Activated B cell treated with CpG ODN at 0.5 μM for 24 hours (primary cell): ENCODE data around the gene SLC17A9. TPM values are rescaled to one million over a fixed set of nuclear protein-coding genes. Genes with fewer than 3 reads are reported as not detected.

ENCODE experiments used
- ATAC-seq: fragments of 200-7000 bp; cut with Tn5 transposase; one replicate; pipeline ENCODE4 v1.10.0; 2021; ENCODE audit warnings: low read depth, mild to moderate bottlenecking, moderate library complexity
- CTCF ChIA-PET: fragments of 350-600 bp; sonication (Branson Sonifier 250); formaldehyde crosslinking; loops from one replicate; lab custom pipeline; 2021; ENCODE audit warnings: antibody characterized with exemption; lab: Charles Lee
- POLR2A ChIA-PET: fragments of 350-600 bp; sonication (Branson Sonifier 250); formaldehyde crosslinking; loops from one replicate; lab custom pipeline; 2021; ENCODE audit warnings: antibody characterized with exemption; lab: Charles Lee
- DNase-seq: peaks from one replicate; pipeline ENCODE4 v3.0.0; 2022
- H3K27ac Mint-ChIP-seq: one replicate; pipeline ENCODE4 v1.8.0; 2020; ENCODE audit warnings: mixed read lengths
- H3K27me3 Mint-ChIP-seq: one replicate; pipeline ENCODE4 v1.8.0; 2021; ENCODE audit warnings: mixed read lengths
- H3K36me3 Mint-ChIP-seq: one replicate; pipeline ENCODE4 v1.8.0; 2021; ENCODE audit warnings: low read depth, mixed read lengths
- H3K4me1 Mint-ChIP-seq: one replicate; pipeline ENCODE4 v1.8.0; 2021; ENCODE audit warnings: mixed read lengths
- H3K4me3 Mint-ChIP-seq: one replicate; pipeline ENCODE4 v1.8.0; 2020; ENCODE audit warnings: mild to moderate bottlenecking, mixed read lengths
- H3K9me3 Mint-ChIP-seq: one replicate; pipeline ENCODE4 v1.8.0; 2020; ENCODE audit warnings: mixed read lengths
- intact Hi-C: fragments of 100-400 bp; cut with micrococcal nuclease; formaldehyde crosslinking; loops from one replicate; pipeline ENCODE4 v1.15.1; 2024
- total RNA-seq: library from RNA; stranded (reverse); gene quantifications from 2 replicates; pipeline ENCODE4 v1.2.3, GENCODE V29; 2022
- TF ChIP-seq, protein P1 (sequence below): fragments of 200-600 bp; IDR thresholded peaks from one replicate; pipeline ENCODE4 v1.8.0; 2022; ENCODE audit warnings: antibody characterized with exemption, mild to moderate bottlenecking

Gene SLC17A9
- total RNA-seq, 1 donor from 2014 or later, result 47.6 TPM

DNA sequence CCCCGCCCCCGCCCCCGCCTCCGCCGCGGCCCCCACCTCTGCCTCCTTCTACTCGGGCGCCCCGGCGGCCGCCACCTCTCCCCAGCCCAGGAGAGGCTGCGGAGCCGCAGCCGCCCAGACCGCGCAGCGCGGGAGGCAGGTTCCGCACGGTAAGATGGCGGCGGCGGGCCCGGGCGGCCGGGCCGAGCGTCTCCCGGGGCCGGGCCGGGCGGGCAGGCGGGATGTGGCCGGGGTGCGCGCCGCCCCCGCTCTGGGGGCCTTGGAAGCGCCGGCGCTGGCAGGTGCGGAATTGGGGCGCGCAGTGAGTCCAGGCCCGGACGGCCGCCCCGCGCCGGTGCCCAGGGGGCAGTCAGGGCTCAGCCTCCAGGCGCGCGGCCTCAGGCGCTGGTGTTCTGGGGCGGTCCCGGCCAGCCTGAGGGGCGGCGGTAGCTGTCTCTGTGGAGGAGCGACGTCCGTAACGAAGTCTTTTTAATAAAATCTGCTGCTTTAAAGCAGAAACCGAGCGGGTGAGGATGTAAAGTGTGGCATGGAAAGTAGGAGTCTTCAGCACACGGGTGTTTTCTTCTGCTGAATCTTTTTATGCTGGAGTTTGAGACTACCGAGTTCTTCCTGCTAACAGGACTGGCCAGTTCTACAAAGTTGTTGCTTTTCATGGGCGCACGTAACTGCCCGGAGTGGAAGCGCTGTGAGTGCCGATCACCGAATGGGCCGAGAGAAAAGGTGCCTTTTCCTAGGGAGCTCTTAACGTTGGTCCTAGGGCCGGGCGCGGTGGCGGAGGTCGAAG is 14.2 kb upstream of the SLC17A9 start, which contains the start of gene GID8:
GID8 (plus strand) TSS at position 43 of the 784 bp plus-strand sequence. CDS start 3,356 bp downstream, outside the sequence.
- CTCF ChIA-PET, result interaction anchor here (1.3 kb wide), 1 partner anchor 15 kb away, joined by 5 read pairs; no protein-coding TSS in a partner anchor
- intact Hi-C loops, result loop anchor here (1.0 to 10.0 kb wide), 4 partner anchors 16 to 553 kb away; partner anchors contain the start of gene RPS21
- Mint-ChIP-seq H3K9me3 (no peaks in the 10 kb centered on the region), H3K27me3 (no peaks in the 10 kb centered on the region), H3K4me1 (peaks cover 36% of the 10 kb centered on the region), H3K27ac (peak within 1 kb of the TSS; percentile 94), H3K4me3 (peak within 1 kb of the TSS; percentile 94), H3K36me3 (peaks cover 36% of the 10 kb centered on the region)
- DNase-seq (peak; percentile 66), ATAC-seq (peak; percentile 49)
- TF ChIP-seq, protein P1, sequence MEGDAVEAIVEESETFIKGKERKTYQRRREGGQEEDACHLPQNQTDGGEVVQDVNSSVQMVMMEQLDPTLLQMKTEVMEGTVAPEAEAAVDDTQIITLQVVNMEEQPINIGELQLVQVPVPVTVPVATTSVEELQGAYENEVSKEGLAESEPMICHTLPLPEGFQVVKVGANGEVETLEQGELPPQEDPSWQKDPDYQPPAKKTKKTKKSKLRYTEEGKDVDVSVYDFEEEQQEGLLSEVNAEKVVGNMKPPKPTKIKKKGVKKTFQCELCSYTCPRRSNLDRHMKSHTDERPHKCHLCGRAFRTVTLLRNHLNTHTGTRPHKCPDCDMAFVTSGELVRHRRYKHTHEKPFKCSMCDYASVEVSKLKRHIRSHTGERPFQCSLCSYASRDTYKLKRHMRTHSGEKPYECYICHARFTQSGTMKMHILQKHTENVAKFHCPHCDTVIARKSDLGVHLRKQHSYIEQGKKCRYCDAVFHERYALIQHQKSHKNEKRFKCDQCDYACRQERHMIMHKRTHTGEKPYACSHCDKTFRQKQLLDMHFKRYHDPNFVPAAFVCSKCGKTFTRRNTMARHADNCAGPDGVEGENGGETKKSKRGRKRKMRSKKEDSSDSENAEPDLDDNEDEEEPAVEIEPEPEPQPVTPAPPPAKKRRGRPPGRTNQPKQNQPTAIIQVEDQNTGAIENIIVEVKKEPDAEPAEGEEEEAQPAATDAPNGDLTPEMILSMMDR, result no peak
- POLR2A ChIA-PET, result interaction anchor here (0.6 to 5.8 kb wide), 11 partner anchors 12 to 287 kb away, joined by 3 to 68 read pairs (median 6); partner anchors contain the start of genes DIDO1, SLC17A9 and TCFL5

DNA sequence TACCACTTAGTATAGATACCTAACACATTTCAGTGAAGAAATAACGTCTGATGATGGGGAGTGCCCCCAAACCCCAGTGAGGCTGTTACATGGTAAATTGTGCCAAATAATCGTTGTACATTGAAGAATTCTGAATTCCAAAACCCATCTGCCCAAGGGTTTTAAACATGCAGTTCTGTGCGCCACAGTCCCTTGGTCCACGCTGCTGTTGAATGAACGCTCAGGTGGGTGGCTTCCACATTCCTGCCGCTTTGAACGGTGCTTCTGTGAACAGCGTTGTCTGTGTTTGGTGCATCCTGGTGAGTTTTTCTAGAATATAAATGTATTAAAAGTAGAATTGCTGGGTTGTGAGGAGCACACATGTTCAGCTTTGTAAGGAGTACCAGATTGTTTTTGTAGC is 11.6 kb upstream of the SLC17A9 start:
- Mint-ChIP-seq H3K27ac (no peak overlapping the region), H3K4me3 (no peak overlapping the region), H3K4me1 (peaks cover 34% of the 10 kb centered on the region), H3K27me3 (no peaks in the 10 kb centered on the region), H3K9me3 (no peaks in the 10 kb centered on the region), H3K36me3 (peaks cover 59% of the 10 kb centered on the region)
- DNase-seq (no peak), ATAC-seq (no peak)
- ChIA-PET CTCF (no interaction called here), POLR2A (no interaction called here)
- intact Hi-C loops, result no loop called here
- TF ChIP-seq, protein P1, result no peak

DNA sequence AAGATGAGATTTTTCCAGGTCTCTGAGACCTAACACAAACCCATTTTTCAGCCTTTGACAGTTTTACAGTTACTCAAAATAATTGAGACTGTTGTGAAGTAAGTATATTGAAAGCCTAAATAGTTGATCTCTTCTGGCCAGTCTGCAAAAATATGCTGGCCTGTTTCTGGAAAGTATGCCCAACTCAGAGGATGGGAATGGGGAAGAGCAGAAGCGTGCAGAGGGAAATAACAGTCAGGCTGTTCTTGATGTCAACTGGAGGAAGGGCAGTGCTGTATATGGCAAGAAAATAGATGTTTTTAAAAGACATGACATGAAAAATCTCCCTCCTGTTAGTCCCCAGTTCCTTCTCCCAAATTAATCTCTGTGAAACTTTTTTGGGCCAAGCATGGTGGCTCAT is 10.7 kb upstream of the SLC17A9 start:
- peaks cover 68% of the 10 kb centered on the region for H3K36me3 Mint-ChIP-seq
- POLR2A ChIA-PET, result no interaction called here

DNA sequence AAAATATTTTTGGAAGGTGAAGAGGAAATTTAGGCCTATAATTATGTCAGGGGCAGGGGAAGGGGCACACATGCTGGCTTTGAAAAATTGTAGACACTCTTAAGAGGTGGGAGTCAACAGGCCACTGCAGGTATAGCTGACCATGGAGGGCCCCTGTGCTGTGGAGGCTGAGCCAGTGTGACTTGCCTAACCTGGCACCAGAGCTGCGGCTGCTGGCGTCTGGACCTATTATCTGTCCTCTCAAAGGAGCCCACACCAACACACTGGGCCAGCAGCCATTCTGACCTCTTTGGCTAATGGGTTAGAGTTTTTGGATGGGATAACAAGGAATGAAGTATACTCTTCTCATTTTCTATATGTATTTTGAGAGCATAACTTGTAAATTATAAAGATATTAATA is 10.1 kb upstream of the SLC17A9 start:
- Mint-ChIP-seq H3K27me3 (no peaks in the 10 kb centered on the region), H3K36me3 (peaks cover 72% of the 10 kb centered on the region), H3K27ac (no peak overlapping the region), H3K9me3 (no peaks in the 10 kb centered on the region), H3K4me1 (peaks cover 25% of the 10 kb centered on the region), H3K4me3 (no peak overlapping the region)
- CTCF ChIA-PET, result no interaction called here
- no peak for ATAC-seq
- intact Hi-C loops, result no loop called here
- no peak for DNase-seq
- POLR2A ChIA-PET, result no interaction called here
- TF ChIP-seq, protein P1, result no peak

More for the DNA sequence above, 10.7 kb upstream of the SLC17A9 start:
- Mint-ChIP-seq H3K4me3 (no peak overlapping the region), H3K27ac (no peak overlapping the region), H3K9me3 (no peaks in the 10 kb centered on the region), H3K4me1 (peaks cover 29% of the 10 kb centered on the region), H3K27me3 (no peaks in the 10 kb centered on the region)
- intact Hi-C loops, result no loop called here
- CTCF ChIA-PET, result no interaction called here
- DNase-seq, result no peak
- ATAC-seq, result no peak
- TF ChIP-seq, protein P1, result no peak

DNA sequence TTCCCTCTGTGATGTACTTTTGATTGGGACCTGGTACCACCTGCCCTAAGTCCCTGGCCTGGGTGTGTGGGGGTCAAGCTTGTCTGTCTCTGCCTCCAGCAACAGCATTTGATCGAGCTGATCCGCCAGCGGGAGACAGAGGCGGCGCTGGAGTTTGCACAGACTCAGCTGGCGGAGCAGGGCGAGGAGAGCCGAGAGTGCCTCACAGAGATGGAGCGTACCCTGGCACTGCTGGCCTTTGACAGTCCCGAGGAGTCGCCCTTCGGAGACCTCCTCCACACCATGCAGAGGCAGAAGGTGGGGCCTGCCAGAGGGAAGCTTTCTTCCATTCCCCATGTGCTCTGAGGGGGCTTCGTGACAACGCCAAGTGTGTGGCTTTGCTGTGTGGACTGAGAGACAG is 9.1 kb upstream of the SLC17A9 start:
- Mint-ChIP-seq H3K27me3 (no peaks in the 10 kb centered on the region), H3K36me3 (peaks cover 79% of the 10 kb centered on the region), H3K27ac (no peak overlapping the region), H3K9me3 (no peaks in the 10 kb centered on the region), H3K4me3 (no peak overlapping the region), H3K4me1 (peaks cover 22% of the 10 kb centered on the region)
- CTCF ChIA-PET, result no interaction called here
- intact Hi-C loops, result no loop called here
- no peak for ATAC-seq
- no peak for DNase-seq
- TF ChIP-seq, protein P1, result no peak
- POLR2A ChIA-PET, result interaction anchor here (1.3 kb wide), 1 partner anchor 11 kb away, joined by 3 read pairs; no protein-coding TSS in a partner anchor
